ENCODE data around the gene CARMIL1. TPM values are rescaled to one million over a fixed set of nuclear protein-coding genes. Genes with fewer than 3 reads are reported as not detected.
A peak's percentile ranks its signal among the peaks of the same experiment; 100 is the strongest.
"Not testable (repeated sequence)": the region's sequence is repeated elsewhere in the genome, so short reads cannot be mapped to it uniquely, and the experiment has no call there.

Gene CARMIL1
- total RNA-seq, 1 donor from 2014 or later: 10.6 TPM

GRCh38 chr6:25370178-25371036, 91.2 kb downstream of the CARMIL1 start:
- no peak for DNase-seq

- DNase-seq: no peak
These were observed 91.8 kb downstream of the CARMIL1 start for GRCh38 chr6:25371037-25371347.

- no peak for DNase-seq
These were observed 96.0 kb downstream of the CARMIL1 start for GRCh38 chr6:25375125-25375524.

GRCh38 chr6:25377664-25378063, 98.5 kb downstream of the CARMIL1 start:
- DNase-seq: no peak

- DNase-seq: no peak
These were observed 101.9 kb downstream of the CARMIL1 start for GRCh38 chr6:25381077-25381476.

GRCh38 chr6:25382476-25382875, 103.3 kb downstream of the CARMIL1 start:
- DNase-seq: not testable (repeated sequence)

- no peak for DNase-seq
These were observed 105.1 kb downstream of the CARMIL1 start for GRCh38 chr6:25384234-25384633.

GRCh38 chr6:25384967-25385366, 105.8 kb downstream of the CARMIL1 start:
- no peak for DNase-seq

- no peak for DNase-seq
These were observed 108.3 kb downstream of the CARMIL1 start for GRCh38 chr6:25387483-25387882.

GRCh38 chr6:25387911-25388310, 108.7 kb downstream of the CARMIL1 start:
- no peak for DNase-seq

GRCh38 chr6:25388776-25389175, 109.6 kb downstream of the CARMIL1 start:
- no peak for DNase-seq

- DNase-seq: peak; percentile 22
These were observed 110.3 kb downstream of the CARMIL1 start for GRCh38 chr6:25389471-25389870.

GRCh38 chr6:25392372-25392771, 113.2 kb downstream of the CARMIL1 start:
- no peak for DNase-seq

GRCh38 chr6:25395731-25396130, 116.6 kb downstream of the CARMIL1 start:
- no peak for DNase-seq

- no peak for DNase-seq
These were observed 118.2 kb downstream of the CARMIL1 start for GRCh38 chr6:25397406-25397805.

GRCh38 chr6:25399885-25400284, 120.7 kb downstream of the CARMIL1 start:
- DNase-seq: no peak

GRCh38 chr6:25401711-25402110, 122.5 kb downstream of the CARMIL1 start:
- DNase-seq: no peak

GRCh38 chr6:25402125-25402524, 123.0 kb downstream of the CARMIL1 start:
- no peak for DNase-seq

- DNase-seq: no peak
These were observed 124.0 kb downstream of the CARMIL1 start for GRCh38 chr6:25403150-25403549.

GRCh38 chr6:25404091-25404490, 124.9 kb downstream of the CARMIL1 start:
- no peak for DNase-seq

GRCh38 chr6:25404693-25405169, 125.6 kb downstream of the CARMIL1 start:
- no peak for DNase-seq

GRCh38 chr6:25405442-25405841, 126.3 kb downstream of the CARMIL1 start:
- no peak for DNase-seq

GRCh38 chr6:25407431-25407830, 128.3 kb downstream of the CARMIL1 start:
- DNase-seq: no peak

GRCh38 chr6:25410102-25410501, 130.9 kb downstream of the CARMIL1 start:
- DNase-seq: no peak

All from dermis blood vessel endothelial cell (primary cell).